ENCODE data around the gene SBF1. TPM values are rescaled to one million over a fixed set of nuclear protein-coding genes. Genes with fewer than 3 reads are reported as not detected.

Gene SBF1
- total RNA-seq, 4 donors from 2014 or later, result 80.0 to 227 (median 128) TPM

- intact Hi-C loops (cut with DNase I), result no loop called here
- Histone ChIP-seq H3K36me3 (peaks cover 28 to 36% of the 10 kb centered on the region in 2 donors), H3K4me3 (replicated peaks in 1 of 3) (no peak overlapping the region), H3K27ac (no peak overlapping the region), H3K4me1 (peaks cover 24 to 29% of the 10 kb centered on the region in 2 donors), H3K27me3 (no peaks in the 10 kb centered on the region), H3K9me3 (no peaks in the 10 kb centered on the region)
- TF ChIP-seq POLR2A (IDR thresholded peaks at IDR 0.05), result no peak
- TF ChIP-seq CTCF (IDR thresholded peaks at IDR 0.05), result no peak
- no peak for DNase-seq
- 82 to 93% methylated on average over 15 to 16 of the region's 26 CpGs for WGBS, 2 donors
Measured at GRCh38 chr22:50440544-50441249, 34.1 kb downstream of the SBF1 start.

GRCh38 chr22:50439871-50440331 is 34.9 kb downstream of the SBF1 start:
- TF ChIP-seq POLR2A (IDR thresholded peaks at IDR 0.05) (no peak), CTCF (IDR thresholded peaks at IDR 0.05) (no peak)
- no peaks in the 10 kb centered on the region for H3K9me3 ChIP-seq
- H3K36me3 ChIP-seq, result peaks cover 35 to 44% of the 10 kb centered on the region in 2 donors
- H3K4me3 ChIP-seq (replicated peaks in 1 of 3), result no peak overlapping the region
- peaks cover 16 to 21% of the 10 kb centered on the region in 2 donors for H3K4me1 ChIP-seq
- H3K27ac ChIP-seq, result no peak overlapping the region
- intact Hi-C loops (cut with DNase I), result no loop called here
- H3K27me3 ChIP-seq, result no peaks in the 10 kb centered on the region
- 78 to 100% methylated on average over 2 to 7 of the region's 10 CpGs for WGBS, 2 donors
- no peak for DNase-seq

- intact Hi-C loops (cut with DNase I), result no loop called here
- Histone ChIP-seq H3K4me3 (replicated peaks in 1 of 3) (no peak overlapping the region), H3K36me3 (peaks cover 37 to 46% of the 10 kb centered on the region in 2 donors), H3K27ac (no peak overlapping the region), H3K9me3 (no peaks in the 10 kb centered on the region), H3K4me1 (peaks cover 14 to 16% of the 10 kb centered on the region in 2 donors), H3K27me3 (no peaks in the 10 kb centered on the region)
- TF ChIP-seq CTCF (IDR thresholded peaks at IDR 0.05) (no peak), POLR2A (IDR thresholded peaks at IDR 0.05) (no peak)
- WGBS, 2 donors, result 90 to 100% methylated on average over 4 to 16 of the region's 17 CpGs
- no peak for DNase-seq
Measured at GRCh38 chr22:50439314-50439870, 35.4 kb downstream of the SBF1 start.

GRCh38 chr22:50438305-50439275 is 36.2 kb downstream of the SBF1 start:
- Histone ChIP-seq H3K9me3 (no peaks in the 10 kb centered on the region), H3K36me3 (peaks cover 37 to 46% of the 10 kb centered on the region in 2 donors), H3K27me3 (no peaks in the 10 kb centered on the region), H3K27ac (no peak overlapping the region), H3K4me1 (peaks cover 6 to 8% of the 10 kb centered on the region in 2 donors), H3K4me3 (replicated peaks in 1 of 3) (no peak overlapping the region)
- DNase-seq, result no peak
- intact Hi-C loops (cut with DNase I), result no loop called here
- no peak for TF ChIP-seq POLR2A (IDR thresholded peaks at IDR 0.05)
- 87 to 92% methylated on average over 10 to 24 of the region's 34 CpGs for WGBS, 2 donors

- no peak for DNase-seq
- Histone ChIP-seq H3K27me3 (no peaks in the 10 kb centered on the region), H3K27ac (no peak overlapping the region), H3K9me3 (no peaks in the 10 kb centered on the region), H3K4me3 (replicated peaks in 1 of 3) (no peak overlapping the region), H3K4me1 (no peaks in the 10 kb centered on the region), H3K36me3 (peaks cover 40 to 46% of the 10 kb centered on the region in 2 donors)
- intact Hi-C loops (cut with DNase I), result no loop called here
- TF ChIP-seq POLR2A (IDR thresholded peaks at IDR 0.05) (no peak), CTCF (IDR thresholded peaks at IDR 0.05) (no peak)
- 92 to 93% methylated on average over 16 to 36 of the region's 36 CpGs for WGBS, 2 donors
Measured at GRCh38 chr22:50437511-50438304, 37.1 kb downstream of the SBF1 start.
